H1 (cell line): Measurements from ENCODE around the gene PAK5. TPM values are rescaled to one million over a fixed set of nuclear protein-coding genes. Genes with fewer than 3 reads are reported as not detected.

Experiments
- CTCF ChIA-PET: fragments of 300-600 bp; sonication (Branson Sonifier 250); formaldehyde crosslinking; loops from one replicate; lab custom pipeline; 2021; ENCODE audit not compliant: partially characterized antibody; lab: Charles Lee
- POLR2A ChIA-PET: fragments of 300-600 bp; sonication (Branson Sonifier 250); formaldehyde crosslinking; loops from one replicate; lab custom pipeline; 2021; ENCODE audit warnings: inconsistent platforms; ENCODE audit not compliant: partially characterized antibody; lab: Charles Lee
- DNase-seq, 2 experiments: peaks; one replicate each; pipeline versions ENCODE4 v3.0.0 to v3.0.0-alpha.2; 2010 to 2022; ENCODE audit warnings: low spot score in 2 of 2, low read depth in 1 of 2, mixed read lengths in 1 of 2
- FAIRE-seq: peaks from 2 replicates; lab custom pipeline; 2011; peaks lifted over from hg19 to GRCh38; lab: Jason Lieb, UNC
- H2AFZ ChIP-seq: 2 replicates; pipeline ENCODE4 v1.8.1; 2012; ENCODE audit warnings: low read length, inconsistent platforms
- H2AK5ac ChIP-seq: 2 replicates; pipeline ENCODE4 v1.6.1; 2013; ENCODE audit warnings: low read depth, low read length
- H2BK120ac ChIP-seq: replicated peaks from 2 replicates; pipeline ENCODE3; 2013; ENCODE audit warnings: low read depth, low read length, inconsistent platforms
- H2BK12ac ChIP-seq: 2 replicates; pipeline ENCODE4 v1.6.1; 2013; ENCODE audit warnings: low read depth, low read length
- H2BK15ac ChIP-seq: 2 replicates; pipeline ENCODE4 v1.6.1; 2013; ENCODE audit warnings: low read length
- H2BK20ac ChIP-seq: 2 replicates; pipeline ENCODE4 v1.6.1; 2013; ENCODE audit warnings: low read length
- H2BK5ac ChIP-seq: 2 replicates; pipeline ENCODE4 v1.6.1; 2013; ENCODE audit warnings: low read depth, low read length
- H3K14ac ChIP-seq: 2 replicates; pipeline ENCODE4 v1.6.1; 2013; ENCODE audit warnings: inconsistent platforms; ENCODE audit not compliant: insufficient read length
- H3K18ac ChIP-seq: 2 replicates; pipeline ENCODE4 v1.6.1; 2013; ENCODE audit warnings: low read length; ENCODE audit errors: extremely low read depth
- H3K23ac ChIP-seq: 2 replicates; pipeline ENCODE4 v1.6.1; 2013; ENCODE audit warnings: inconsistent platforms; ENCODE audit not compliant: insufficient read length
- H3K23me2 ChIP-seq: 2 replicates; pipeline ENCODE4 v1.6.1; 2013; ENCODE audit warnings: low read depth, low read length
- H3K27ac ChIP-seq: 2 replicates; pipeline ENCODE4 v1.6.1; 2011; ENCODE audit warnings: low read depth, low read length, inconsistent platforms
- H3K27me3 ChIP-seq, 4 experiments: replicated peaks in 1 of 4; 1 replicate in 1 of 4; 2 replicates in 3 of 4; pipeline versions ENCODE4 v1.6.1 to v1.8.1; 2011 to 2013; ENCODE audit warnings: low read length in 3 of 4, mild to moderate bottlenecking in 3 of 4, inconsistent platforms in 2 of 4, mixed read lengths in 2 of 4, moderate library complexity in 1 of 4; ENCODE audit not compliant: control insufficient read depth in 3 of 4, insufficient read depth in 3 of 4; ENCODE audit errors: extremely low read depth in 1 of 4
- H3K36me3 ChIP-seq, 4 experiments: 2 replicates each; pipeline versions ENCODE4 v1.6.1 to v1.8.1; 2011 to 2013; ENCODE audit warnings: mild to moderate bottlenecking in 4 of 4, low read length in 3 of 4, moderate library complexity in 2 of 4, control low read depth in 1 of 4, inconsistent platforms in 1 of 4; ENCODE audit not compliant: insufficient read depth in 4 of 4, control insufficient read depth in 2 of 4
- H3K4ac ChIP-seq: replicated peaks from 2 replicates; pipeline ENCODE3; 2013; ENCODE audit warnings: low read length, low read depth, mixed read lengths, inconsistent platforms; ENCODE audit not compliant: insufficient read length
- H3K4me1 ChIP-seq, 4 experiments: replicated peaks in 1 of 4; 1 replicate in 1 of 4; 2 replicates in 3 of 4; pipeline versions ENCODE4 v1.6.1 to v1.8.1; 2011 to 2013; ENCODE audit warnings: low read length in 3 of 4, inconsistent platforms in 2 of 4, mixed read lengths in 1 of 4; ENCODE audit not compliant: insufficient read depth in 4 of 4, control insufficient read depth in 3 of 4
- H3K4me2 ChIP-seq, 2 experiments: 2 replicates each; pipeline versions ENCODE4 v1.6.1 to v1.8.1; 2011 to 2013; ENCODE audit warnings: low read depth in 2 of 2, low read length in 2 of 2, control low read depth in 1 of 2, inconsistent platforms in 1 of 2, mild to moderate bottlenecking in 1 of 2; ENCODE audit not compliant: insufficient read depth in 1 of 2
- H3K4me3 ChIP-seq, 4 experiments: fragments of 200-600, 300-600 bp in 1 of 4; sonication (generic), shearing (Covaris generic), sonication (Bioruptor Twin) in 1 of 4; 2 replicates each; pipeline versions ENCODE4 v1.5.1 to v1.8.1; 2011 to 2016; ENCODE audit warnings: low read length in 4 of 4, low read depth in 3 of 4, control low read depth in 2 of 4, inconsistent platforms in 2 of 4, mild to moderate bottlenecking in 2 of 4, mixed read lengths in 1 of 4, moderate library complexity in 1 of 4; ENCODE audit not compliant: insufficient read depth in 2 of 4; ENCODE audit errors: extremely low read depth in 1 of 4
- H3K56ac ChIP-seq: replicated peaks from 2 replicates; pipeline ENCODE3; 2013; ENCODE audit warnings: low read depth, mild to moderate bottlenecking, mixed read lengths, low read length, inconsistent platforms; ENCODE audit not compliant: insufficient read length
- H3K79me1 ChIP-seq: 2 replicates; pipeline ENCODE4 v1.6.1; 2013; ENCODE audit warnings: low read depth, low read length, control low read depth
- H3K79me2 ChIP-seq, 2 experiments: 2 replicates each; pipeline versions ENCODE4 v1.6.1 to v1.8.1; 2012 to 2013; ENCODE audit warnings: low read length in 2 of 2, mild to moderate bottlenecking in 2 of 2, inconsistent platforms in 1 of 2; ENCODE audit not compliant: insufficient read depth in 2 of 2, control insufficient read depth in 1 of 2
- H3K9ac ChIP-seq, 4 experiments: replicated peaks in 1 of 4; 1 replicate in 1 of 4; 2 replicates in 3 of 4; pipeline versions ENCODE4 v1.6.1 to v1.8.1; 2011 to 2013; ENCODE audit warnings: low read depth in 3 of 4, low read length in 3 of 4, control low read depth in 2 of 4, mild to moderate bottlenecking in 2 of 4, moderate library complexity in 2 of 4, inconsistent platforms in 1 of 4; ENCODE audit errors: extremely low read depth in 1 of 4
- H3K9me3 ChIP-seq, 2 experiments: 2 replicates each; pipeline versions ENCODE4 v1.6.1 to v1.8.1; 2012 to 2013; ENCODE audit warnings: mild to moderate bottlenecking in 2 of 2, moderate library complexity in 2 of 2, control low read depth in 1 of 2, inconsistent platforms in 1 of 2, low read depth in 1 of 2, low read length in 1 of 2, mixed read lengths in 1 of 2; ENCODE audit not compliant: insufficient read depth in 2 of 2
- H4K20me1 ChIP-seq, 2 experiments: replicated peaks in 1 of 2; 2 replicates each; pipeline versions ENCODE3 to v1.8.1; 2011 to 2013; ENCODE audit warnings: inconsistent platforms in 2 of 2, low read length in 2 of 2, mild to moderate bottlenecking in 1 of 2; ENCODE audit not compliant: insufficient read depth in 2 of 2, control insufficient read depth in 1 of 2
- H4K5ac ChIP-seq: 2 replicates; pipeline ENCODE4 v1.6.1; 2013; ENCODE audit warnings: low read length, low read depth, mixed read lengths, inconsistent platforms; ENCODE audit not compliant: insufficient read length
- H4K8ac ChIP-seq: 2 replicates; pipeline ENCODE4 v1.8.0; 2013; ENCODE audit warnings: mild to moderate bottlenecking, moderate library complexity, low read length, inconsistent platforms; ENCODE audit not compliant: insufficient read depth; ENCODE audit errors: extremely low read depth
- H4K91ac ChIP-seq: replicated peaks from 2 replicates; pipeline ENCODE3; 2013; ENCODE audit warnings: low read length, mixed read lengths, inconsistent platforms; ENCODE audit not compliant: insufficient read length
- EGR1 ChIP-seq: IDR thresholded peaks from 2 replicates; pipeline ENCODE4 v1.6.1; 2011; ENCODE audit warnings: low read depth, low read length, borderline replicate concordance
- GTF2F1 ChIP-seq: IDR thresholded peaks from 2 replicates; pipeline ENCODE4 v1.6.1; 2012; ENCODE audit warnings: low read depth, low read length, improper control_type of control experiment, borderline replicate concordance
- HDAC6 ChIP-seq: IDR thresholded peaks from one replicate; pipeline ENCODE4 v1.7.1; 2012; ENCODE audit warnings: low read depth, mild to moderate bottlenecking, inconsistent platforms, low read length, moderate library complexity
- SIRT6 ChIP-seq: IDR thresholded peaks from one replicate; pipeline ENCODE4 v1.7.1; 2012; ENCODE audit warnings: low read length, inconsistent platforms
- polyA plus RNA-seq, 7 experiments: library from polyadenylated mRNA; depleted of rRNA in 3 of 7; stranded (reverse) in 5 of 7; unstranded in 2 of 7; fragments of >200 nt in 5 of 7; fragments of 200-250 nt in 2 of 7; gene quantifications; 1 replicate in 5 of 7; 2 replicates in 1 of 7; 4 replicates in 1 of 7; pipeline versions ENCODE4 v1.2.1 to v1.2.3, GENCODE V29; 2011 to 2013; ENCODE audit warnings: missing spikeins in 2 of 7, mixed read lengths in 2 of 7
- total RNA-seq: library from RNA; stranded (reverse); fragmentation: NEBNext Ultra II Directional; extraction: Animal tissue kit (Norgen Biotek cat#: 25700); gene quantifications from 2 replicates; pipeline ENCODE4 v1.2.1, GENCODE V29; 2021

The PAK5 gene
- total and polyA plus RNA-seq, 2 of the 8 experiments (the other 6 are each of a cell fraction or from before 2014, with no cell fraction given) = 0.54 to 0.80 TPM

DNA sequence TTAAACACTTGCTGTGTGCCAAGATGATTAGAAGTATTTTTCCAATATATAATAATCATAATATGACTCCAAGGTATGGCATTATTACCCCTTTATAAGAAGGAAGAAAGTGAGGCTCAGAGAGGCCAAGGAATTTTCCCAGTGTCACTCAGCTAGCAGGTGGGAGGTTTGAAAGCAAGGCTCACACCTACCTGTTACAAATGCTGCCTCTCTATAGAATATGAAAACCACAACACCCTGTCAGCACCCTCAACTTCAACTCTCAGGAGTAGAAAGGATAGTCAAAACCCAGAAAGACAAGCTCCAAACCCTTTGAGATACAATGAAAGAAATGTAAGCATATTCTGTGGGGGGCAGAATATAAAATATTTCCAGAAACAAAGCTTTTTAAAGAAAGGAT, 247.8 kb downstream of the PAK5 start:
- POLR2A ChIA-PET = no interaction called here
- no peaks in the 10 kb centered on the region for H3K4me1 ChIP-seq
- H2BK20ac ChIP-seq = no peak overlapping the region
- no peaks in the 10 kb centered on the region for H3K79me2 ChIP-seq
- H3K56ac ChIP-seq = no peak overlapping the region
- no peaks in the 10 kb centered on the region for H3K36me3 ChIP-seq
- H3K4ac ChIP-seq = no peak overlapping the region
- no peaks in the 10 kb centered on the region for H3K9me3 ChIP-seq
- no peaks in the 10 kb centered on the region for H3K79me1 ChIP-seq
- no peaks in the 10 kb centered on the region for H3K23me2 ChIP-seq
- H3K18ac ChIP-seq = no peak overlapping the region
- H4K8ac ChIP-seq = no peak overlapping the region
- no peak overlapping the region for H3K4me2 ChIP-seq
- no peak overlapping the region for H4K91ac ChIP-seq
- no peak for DNase-seq
- no peak for TF ChIP-seq SIRT6
- no peak for TF ChIP-seq GTF2F1
- TF ChIP-seq EGR1 = no peak
- no peak for TF ChIP-seq HDAC6
- H4K5ac ChIP-seq = no peak overlapping the region
- no peak overlapping the region for H3K4me3 ChIP-seq
- CTCF ChIA-PET = interaction anchor here (0.6 to 1.4 kb wide), 4 partner anchors 19 to 173 kb away, joined by 3 to 5 read pairs (median 3); no protein-coding TSS in a partner anchor
- H3K14ac ChIP-seq = no peak overlapping the region
- H2AK5ac ChIP-seq = no peak overlapping the region
- H3K9ac ChIP-seq = no peak overlapping the region
- H2BK15ac ChIP-seq = no peak overlapping the region
- H2BK12ac ChIP-seq = no peak overlapping the region
- no peaks in the 10 kb centered on the region for H4K20me1 ChIP-seq
- no peak overlapping the region for H2AFZ ChIP-seq
- H2BK120ac ChIP-seq = no peak overlapping the region
- H2BK5ac ChIP-seq = no peak overlapping the region
- no peak overlapping the region for H3K23ac ChIP-seq
- no peaks in the 10 kb centered on the region for H3K27me3 ChIP-seq
- no peak overlapping the region for H3K27ac ChIP-seq
- FAIRE-seq = no peak
